Endothelial cell of hepatic sinusoid (primary cell): Measurements from ENCODE around the gene AQP6.

Experiments used
- in situ Hi-C: cut with HindIII; loops from 2 replicates; pipeline ENCODE4 v1.10.0; 2017; ENCODE audit warnings: low sequenced_read_pairs

Gene AQP6

DNA sequence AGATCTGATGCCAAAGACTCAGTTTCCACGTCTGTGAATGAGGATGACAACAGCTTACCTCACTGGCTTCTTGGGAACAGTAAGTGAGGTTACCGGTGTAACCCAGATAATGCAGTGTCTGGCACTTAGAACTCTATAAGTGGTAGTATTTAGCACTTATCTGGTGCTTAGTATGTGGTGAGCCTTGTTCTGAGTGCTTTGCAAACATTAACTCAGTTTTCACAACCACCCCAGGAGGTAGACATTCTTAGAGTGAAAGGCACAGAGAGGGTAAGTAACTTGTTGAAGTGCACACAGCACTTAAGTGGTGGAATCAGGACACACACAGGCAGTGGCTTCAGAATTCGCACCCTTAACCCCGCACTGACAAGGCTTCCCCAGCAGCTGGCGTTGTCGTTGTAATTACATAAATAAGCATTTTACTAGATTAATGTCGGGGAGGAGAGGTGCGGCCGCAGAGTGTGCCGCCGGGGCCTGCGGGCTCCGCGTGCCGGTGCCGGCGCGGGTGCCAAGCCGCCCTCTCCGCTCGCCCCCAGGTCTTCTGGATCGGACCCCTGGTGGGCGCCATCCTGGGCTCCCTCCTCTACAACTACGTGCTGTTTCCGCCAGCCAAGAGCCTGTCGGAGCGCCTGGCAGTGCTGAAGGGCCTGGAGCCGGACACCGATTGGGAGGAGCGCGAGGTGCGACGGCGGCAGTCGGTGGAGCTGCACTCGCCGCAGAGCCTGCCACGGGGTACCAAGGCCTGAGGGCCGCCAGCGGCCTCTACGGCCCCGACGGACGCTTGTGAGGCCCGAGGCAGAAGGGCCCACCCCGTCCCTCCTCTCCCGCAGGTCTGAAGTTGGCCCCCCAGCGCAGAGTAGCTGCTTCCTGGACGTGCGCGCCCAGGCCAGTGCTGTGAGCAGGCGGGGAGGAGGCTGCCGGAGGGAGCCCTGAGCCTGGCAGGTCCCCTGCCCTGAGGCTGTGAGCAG is 17.6 kb upstream of the AQP6 start:
- in situ Hi-C loops: loop anchor here (5.0 kb wide), 1 partner anchor 63 kb away; no protein-coding TSS in a partner anchor

DNA sequence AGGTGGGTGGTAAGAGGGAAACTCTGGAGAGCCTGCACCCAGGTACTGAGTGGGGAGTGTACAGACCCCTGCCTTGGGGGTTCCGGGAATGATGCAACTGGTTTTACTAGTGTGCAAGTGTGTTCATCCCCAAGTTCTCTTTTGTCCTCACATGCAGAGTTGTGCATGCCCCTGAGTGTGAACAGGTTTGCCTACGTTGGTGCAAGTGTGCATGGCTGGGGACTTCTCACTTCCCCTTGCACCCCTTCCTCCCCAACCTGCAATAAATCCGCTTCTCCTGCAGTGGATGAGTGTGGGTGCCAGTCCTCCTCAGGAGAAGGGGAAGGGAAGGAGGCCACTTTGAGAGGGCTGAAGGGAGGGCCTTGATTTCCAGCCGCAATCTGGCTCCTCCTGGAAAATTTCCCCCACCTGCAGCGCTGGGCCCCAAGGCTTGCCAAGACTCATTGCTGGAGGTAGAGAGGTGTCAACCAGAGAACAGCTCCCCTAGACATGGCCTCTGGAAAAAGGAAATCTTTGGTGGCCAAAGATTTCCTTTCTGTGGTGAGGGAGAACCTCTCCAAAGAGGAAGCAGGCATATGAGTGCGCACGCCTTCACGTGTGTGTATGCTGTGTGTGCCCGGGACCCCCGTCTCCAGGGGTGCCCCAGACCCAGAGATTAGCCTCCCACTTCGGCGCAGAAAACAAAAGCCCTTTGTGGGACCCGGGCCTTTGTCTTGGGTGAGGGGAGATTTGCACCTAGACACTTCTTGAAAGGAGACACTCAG is 16.7 kb upstream of the AQP6 start:
- in situ Hi-C loops: no loop called here

DNA sequence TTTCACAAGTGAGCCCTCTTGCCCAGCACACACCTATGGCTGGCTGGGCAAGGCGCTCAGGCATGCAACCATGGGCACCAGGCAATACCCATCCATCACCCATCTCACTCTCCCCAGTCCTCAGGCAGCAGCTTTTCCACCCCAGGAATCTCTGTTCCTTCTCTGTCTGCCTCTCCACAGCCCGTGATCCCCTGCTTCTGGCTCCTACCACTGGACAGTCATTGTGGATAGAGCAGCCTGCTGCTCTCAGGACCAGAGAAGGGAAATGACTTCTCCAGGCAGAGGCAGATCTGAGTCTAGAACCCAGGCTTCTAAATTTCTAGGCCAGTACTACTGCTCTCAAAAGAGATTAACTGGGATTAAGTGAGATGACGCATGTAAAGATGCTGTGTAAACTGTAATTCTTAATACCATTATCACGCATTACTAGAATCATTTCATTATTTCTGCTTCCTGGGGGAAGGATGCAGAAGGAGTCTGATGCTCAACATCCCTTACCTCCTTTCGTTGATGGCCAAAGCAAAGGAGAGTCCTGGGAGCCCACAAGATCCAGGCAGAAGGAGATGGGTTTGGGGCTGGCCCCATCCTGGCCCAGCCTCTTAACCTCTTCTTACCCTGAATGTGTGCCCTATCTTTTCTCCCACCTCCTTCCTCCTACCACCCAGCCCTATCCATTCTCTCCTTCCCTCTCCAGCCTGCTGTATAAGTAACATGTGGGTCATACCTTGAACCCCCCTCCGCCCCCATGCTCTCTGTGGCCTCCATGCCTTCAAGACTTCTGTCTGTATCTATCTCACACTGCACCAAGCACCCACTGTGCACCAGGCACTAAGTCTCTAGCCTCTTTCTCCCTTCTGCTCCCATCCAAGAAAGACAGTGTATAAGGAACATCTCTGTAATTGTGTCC is 15.8 kb upstream of the AQP6 start:
- in situ Hi-C loops: no loop called here

DNA sequence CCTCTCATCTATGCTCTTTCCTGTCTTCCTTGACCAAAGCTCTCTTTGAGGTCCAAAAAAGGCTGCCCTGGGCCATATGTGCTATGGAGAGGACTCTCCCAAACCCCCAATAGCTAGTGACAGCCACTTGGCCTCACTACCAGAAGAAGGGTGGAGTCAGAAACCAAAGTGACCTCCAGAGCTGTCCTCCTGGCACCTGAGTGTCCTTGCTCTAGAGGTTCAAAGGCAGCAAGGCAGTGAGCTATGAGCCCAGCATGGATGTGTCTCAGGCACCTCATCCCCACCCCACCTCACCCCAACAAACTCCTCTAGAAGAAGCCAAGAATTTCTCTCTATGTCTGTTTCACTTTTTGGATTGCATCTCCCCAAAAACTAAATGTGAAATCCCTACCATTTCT is 15.2 kb upstream of the AQP6 start:
- in situ Hi-C loops: no loop called here

DNA sequence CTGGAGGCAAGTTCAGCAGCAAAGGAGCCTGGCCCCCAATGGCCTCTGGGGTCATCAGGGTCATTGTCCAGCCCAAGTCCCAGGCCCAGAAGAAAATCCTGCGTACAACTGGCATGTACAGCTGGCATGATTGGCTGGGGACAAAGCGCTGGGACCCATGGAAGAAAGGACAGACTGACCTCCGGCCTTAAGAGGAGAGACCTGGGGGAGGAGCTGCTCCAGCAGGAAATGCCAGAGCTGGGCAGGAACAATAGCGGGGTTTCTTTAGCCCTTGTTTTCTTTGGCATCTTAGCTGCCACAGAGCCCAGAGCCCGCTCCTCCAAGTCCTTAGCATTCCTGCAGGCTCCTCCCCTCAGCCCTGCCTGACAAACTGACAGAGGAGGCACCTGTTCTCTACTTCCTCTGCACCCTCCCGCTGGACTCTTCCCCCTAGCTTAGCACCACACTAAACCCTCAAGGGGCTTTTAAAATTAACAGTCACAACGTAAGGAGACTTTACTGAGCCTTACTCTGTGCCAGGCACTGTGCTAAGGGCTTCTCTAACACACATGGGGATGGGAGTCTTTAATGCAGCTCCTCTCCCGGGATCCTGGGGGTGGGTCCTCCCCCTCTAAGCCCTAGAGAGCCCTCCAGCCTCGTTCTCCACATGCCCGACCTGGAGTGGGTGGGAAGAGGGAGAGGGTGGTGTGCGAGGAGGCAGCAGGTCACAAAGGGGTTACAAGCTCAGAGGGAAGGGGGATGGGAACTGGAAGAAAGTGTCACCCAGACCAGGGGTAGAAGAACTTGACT is 12.9 kb upstream of the AQP6 start:
- in situ Hi-C loops: no loop called here

DNA sequence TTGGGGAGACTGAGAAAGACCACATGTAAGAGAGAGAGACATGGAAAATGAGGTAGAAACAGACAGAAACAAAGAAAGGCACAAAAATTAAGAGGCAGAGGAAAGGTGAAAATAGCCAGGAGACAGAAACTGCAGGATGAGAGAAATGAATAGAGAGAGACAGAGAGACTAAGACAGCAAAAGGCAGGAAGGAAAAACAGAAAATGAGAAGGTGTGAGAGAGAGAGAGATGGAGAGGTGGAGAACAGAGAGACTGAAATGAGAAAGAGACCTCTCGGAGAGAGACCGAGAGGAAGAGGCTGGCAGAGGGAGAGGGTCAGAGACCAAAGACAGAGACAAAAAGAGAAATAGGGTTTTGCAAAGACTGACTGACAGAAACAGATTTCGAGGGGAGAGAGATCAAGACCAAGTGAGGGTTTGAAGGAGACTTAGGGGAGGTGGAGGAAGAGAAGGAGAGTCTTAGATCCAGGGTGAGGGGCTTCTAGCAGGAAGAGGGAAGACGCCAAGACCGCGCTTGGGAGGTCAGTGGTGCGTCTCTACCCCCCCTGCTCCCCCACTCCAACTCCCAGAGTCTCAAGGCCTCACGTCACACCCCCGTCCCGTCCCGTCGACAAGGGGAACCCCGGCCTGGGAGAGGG is 12.2 kb upstream of the AQP6 start:
- in situ Hi-C loops: no loop called here

DNA sequence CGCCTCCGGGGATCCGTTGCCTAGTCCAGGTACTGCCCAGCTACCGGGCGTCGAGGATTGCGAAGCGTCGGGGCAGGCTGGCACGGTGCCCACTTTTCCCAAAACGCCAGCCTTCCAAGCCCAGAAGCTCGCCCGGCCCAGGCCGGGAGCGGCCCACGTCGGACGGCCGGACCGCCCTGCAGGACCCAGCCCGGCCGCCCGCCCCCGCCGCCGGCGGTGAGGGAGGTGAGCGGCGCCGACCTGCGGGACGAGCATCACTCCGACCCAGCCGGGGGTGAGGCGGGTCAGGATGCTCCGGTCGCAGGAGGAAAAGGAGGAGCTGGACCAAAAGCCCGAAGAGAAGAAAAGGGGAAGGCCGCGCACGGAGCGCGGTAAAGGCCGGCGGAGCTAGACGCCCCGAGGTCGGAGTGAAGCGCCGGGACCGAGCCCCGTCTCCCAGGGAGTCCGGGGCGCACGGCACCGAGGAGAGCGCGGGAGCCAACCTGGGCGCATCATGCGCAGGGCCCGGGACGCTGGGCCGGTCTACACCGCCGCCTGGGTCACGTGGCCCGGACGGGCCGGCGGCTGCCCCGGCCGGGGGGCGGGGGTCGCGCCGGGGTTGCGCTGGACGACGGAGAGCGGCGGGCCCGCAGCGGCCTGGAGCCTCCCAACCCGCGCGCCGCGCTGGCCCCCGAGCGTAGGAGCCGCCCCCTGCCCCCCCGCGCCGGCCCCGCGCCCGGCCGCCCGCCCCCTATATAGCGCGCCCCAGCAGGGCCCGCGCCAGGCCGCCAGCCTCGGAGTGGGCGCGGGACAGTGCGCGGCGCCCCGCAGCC is 11.4 kb upstream of the AQP6 start, which contains the start of gene AQP5:
Gene AQP5, plus strand, starts transcription at position 762 of the 812 bp plus-strand sequence. CDS start 146 bp downstream, outside the sequence.
- in situ Hi-C loops: no loop called here

DNA sequence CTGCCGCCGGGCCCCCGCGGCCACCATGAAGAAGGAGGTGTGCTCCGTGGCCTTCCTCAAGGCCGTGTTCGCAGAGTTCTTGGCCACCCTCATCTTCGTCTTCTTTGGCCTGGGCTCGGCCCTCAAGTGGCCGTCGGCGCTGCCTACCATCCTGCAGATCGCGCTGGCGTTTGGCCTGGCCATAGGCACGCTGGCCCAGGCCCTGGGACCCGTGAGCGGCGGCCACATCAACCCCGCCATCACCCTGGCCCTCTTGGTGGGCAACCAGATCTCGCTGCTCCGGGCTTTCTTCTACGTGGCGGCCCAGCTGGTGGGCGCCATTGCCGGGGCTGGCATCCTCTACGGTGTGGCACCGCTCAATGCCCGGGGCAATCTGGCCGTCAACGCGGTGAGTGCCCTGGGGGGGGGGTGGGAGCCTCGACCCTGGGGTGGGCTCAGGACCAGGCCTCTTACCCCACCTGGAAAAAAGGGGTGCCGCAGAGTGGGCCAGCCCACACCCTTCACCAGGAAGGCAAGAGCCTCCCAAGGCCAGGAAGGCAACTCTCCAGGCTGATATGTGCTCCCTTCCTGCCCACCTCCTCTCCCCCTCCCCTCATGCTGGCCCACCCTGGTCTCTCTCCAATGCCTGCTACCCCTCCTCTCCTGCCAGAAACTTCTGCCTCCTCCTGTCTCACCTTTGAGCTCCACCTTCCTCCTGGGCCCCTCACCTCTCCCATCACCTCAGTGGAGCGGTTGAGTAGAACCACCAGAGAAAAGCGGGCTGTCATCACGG is 10.6 kb upstream of the AQP6 start:
- in situ Hi-C loops: no loop called here

DNA sequence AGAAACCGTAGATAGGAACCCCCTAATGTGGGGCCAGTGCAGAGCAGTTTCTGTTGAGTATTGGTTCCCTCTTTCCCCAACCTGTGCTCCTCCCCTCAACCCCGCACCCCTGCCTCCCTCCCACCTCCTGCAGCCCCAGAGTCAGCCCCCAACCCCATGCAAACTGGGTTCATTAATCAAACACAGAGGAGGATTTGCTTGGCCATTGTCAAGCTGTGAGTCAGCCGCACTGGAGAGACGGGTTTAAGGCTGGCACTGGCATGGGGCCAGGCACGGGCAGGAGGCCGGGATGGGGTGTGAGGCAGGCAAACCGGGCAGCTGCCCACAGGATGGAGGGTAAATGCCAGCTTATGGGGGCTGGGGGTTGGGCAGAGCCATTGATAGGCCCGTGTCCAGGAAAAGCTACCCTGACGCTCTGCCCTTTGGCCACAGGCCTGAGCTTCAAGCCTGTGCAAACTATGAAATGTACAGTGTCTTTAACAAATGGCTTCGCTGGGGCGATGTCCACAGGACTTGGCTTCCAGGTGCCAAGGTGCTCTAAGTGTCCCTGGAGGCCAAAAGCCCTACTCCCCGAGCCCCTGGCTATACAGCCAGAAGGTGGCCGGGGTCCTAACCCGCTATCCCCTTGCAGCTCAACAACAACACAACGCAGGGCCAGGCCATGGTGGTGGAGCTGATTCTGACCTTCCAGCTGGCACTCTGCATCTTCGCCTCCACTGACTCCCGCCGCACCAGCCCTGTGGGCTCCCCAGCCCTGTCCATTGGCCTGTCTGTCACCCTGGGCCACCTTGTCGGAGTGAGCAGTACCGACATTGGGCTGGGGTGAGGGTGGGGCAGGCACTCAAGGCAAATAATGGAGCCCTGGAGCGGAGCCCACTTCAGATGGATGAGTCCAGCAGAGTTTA is 9.6 kb upstream of the AQP6 start:
- in situ Hi-C loops: no loop called here

DNA sequence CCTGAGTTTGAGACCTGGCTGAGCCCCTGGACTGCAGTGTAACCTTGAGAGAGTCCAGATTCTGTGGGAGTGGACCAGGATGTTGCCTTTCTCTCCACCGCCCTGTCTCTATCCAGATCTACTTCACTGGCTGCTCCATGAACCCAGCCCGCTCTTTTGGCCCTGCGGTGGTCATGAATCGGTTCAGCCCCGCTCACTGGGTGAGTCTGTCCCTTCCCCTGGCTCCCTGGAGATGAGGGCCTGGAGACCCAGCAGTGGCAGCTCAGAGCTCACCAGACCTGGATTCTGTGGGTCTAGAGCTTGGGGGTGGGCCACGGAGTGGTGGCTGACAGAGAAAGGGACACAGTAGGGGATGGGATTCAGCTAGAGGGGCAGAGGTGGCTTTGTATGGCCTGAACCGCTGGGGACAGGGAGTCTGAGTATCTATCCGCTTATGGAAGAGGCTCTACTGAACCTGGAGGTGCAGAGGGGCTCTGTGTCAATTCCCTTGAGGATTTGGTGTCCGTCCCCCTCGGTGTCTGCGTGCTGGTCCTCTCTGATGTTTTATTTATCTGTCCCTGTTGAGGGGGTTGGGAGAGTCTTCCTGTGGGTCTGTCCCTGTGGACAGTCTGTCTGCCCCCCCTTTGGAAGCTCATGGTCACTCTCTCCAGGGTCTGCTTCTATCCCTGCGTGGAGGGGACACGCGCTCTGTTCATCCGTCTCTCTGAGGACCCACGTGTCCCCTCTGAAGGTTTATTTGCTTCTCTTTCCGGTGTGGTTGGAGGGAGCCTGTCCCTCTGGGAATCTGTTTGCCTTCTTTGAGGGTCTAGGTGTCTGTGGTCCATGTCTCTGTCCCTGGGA is 8.6 kb upstream of the AQP6 start:
- in situ Hi-C loops: no loop called here

DNA sequence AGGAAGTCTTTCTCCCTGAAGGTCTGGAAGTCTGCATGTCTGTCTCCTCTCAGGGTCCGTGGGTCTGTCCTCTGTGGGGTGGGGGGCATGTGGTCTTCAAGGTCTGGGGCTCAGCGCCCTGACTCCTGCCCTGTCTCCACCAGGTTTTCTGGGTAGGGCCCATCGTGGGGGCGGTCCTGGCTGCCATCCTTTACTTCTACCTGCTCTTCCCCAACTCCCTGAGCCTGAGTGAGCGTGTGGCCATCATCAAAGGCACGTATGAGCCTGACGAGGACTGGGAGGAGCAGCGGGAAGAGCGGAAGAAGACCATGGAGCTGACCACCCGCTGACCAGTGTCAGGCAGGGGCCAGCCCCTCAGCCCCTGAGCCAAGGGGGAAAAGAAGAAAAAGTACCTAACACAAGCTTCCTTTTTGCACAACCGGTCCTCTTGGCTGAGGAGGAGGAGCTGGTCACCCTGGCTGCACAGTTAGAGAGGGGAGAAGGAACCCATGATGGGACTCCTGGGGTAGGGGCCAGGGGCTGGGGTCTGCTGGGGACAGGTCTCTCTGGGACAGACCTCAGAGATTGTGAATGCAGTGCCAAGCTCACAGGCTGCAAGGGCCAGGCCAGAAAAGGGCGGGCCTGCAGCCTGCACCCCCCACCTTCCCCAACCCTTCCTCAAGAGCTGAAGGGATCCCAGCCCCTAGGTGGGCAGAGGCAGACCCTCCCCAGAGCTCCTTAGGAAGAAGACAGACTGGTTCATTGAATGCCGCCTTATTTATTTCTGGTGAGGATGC is 7.7 kb upstream of the AQP6 start:
- in situ Hi-C loops: loop anchor here (5.0 kb wide), 1 partner anchor 102 kb away; no protein-coding TSS in a partner anchor

DNA sequence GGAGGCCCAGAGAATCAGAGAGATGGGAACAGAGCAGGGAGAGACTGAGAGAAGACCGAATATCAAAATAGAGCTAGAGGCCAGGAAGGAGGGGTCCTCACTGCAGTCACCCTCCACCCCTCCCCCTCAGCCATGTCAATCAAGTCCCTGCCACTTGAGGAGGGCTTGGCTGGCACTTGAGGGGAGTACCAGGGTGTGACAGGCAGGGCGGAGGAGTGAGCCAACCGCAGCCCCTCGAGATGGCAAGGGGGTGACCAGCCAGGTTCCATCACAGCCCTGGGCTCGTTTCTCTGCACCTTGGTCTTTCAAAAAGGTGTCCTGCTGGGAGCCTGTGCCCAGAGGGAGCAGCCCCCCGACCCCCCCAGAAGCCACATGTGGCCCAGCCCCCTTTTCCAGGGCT is 6.9 kb upstream of the AQP6 start:
- in situ Hi-C loops: loop anchor here (5.0 kb wide), 1 partner anchor 101 kb away; no protein-coding TSS in a partner anchor

DNA sequence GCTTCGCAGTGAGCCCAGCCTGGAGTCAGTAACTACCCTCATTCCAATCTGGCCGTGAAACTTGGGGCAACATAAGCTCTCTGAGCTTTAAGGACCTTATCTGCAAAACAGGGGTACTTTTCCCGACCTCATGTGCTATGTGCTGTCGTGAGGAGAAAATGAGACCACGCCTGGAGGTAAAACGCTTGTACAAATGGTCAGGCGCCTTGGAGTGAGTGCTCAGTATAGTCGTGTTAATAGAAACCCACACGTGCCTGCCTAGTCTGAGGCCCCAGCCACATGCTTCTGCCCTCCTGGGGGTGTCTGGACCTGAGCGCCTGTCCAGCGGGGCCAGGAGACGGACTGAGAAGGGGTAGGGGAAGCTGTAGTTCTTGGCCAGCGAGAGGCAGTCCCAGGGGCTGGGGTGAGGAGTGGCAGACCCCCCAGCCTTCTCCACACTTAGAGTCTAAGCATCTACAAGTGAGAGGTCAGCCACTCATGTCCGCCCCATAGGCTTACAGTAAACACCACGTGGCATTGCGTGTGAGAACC is 6.2 kb upstream of the AQP6 start:
- in situ Hi-C loops: loop anchor here (5.0 kb wide), 1 partner anchor 101 kb away; no protein-coding TSS in a partner anchor

DNA sequence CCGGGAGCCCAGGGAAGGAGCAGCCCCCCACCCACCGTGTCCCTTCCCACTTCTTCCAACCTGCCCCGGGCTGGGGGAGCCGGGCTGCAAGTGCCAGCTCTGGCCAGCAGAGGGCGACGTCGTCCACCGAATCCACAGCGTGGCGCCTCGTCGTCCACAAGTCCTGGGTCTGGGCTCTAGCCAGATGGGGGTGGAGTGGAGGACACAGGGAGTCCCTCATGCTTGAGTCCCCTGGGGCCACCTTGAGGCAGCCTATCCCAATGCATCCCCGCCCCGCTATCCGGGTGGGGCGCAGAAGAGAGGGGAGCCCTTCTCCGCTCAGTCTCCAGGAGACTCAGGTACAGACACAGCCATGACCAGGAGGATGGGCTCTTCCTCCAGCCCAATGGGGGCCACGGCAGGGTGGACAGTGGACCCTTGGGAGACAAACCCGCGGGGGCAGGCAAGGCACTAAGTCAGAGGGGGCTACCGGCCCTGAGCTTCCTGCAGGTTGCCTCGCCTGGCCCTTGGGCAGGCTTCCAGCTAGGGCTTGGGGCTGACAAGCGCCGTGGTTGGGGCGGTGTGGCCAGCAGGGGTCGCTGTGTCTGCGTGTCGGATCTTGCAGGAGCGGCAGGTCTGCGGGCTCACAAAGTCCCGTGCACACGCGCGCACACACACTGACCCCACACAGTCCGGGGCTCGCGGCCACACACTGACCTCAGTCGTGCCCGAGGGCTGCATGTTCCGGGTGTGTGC is 5.5 kb upstream of the AQP6 start:
- in situ Hi-C loops: loop anchor here (5.0 kb wide), 1 partner anchor 100 kb away; no protein-coding TSS in a partner anchor
